GM21528 (cell line): ENCODE data around the gene IREB2.

ENCODE experiments used
- ATAC-seq: cut with Tn5 transposase; IDR thresholded peaks from one replicate; pipeline ENCODE4 v1.9.1; 2021; ENCODE audit warnings: mild to moderate bottlenecking, moderate library complexity; ENCODE audit not compliant: unreplicated experiment, low FRiP score

Gene IREB2

DNA sequence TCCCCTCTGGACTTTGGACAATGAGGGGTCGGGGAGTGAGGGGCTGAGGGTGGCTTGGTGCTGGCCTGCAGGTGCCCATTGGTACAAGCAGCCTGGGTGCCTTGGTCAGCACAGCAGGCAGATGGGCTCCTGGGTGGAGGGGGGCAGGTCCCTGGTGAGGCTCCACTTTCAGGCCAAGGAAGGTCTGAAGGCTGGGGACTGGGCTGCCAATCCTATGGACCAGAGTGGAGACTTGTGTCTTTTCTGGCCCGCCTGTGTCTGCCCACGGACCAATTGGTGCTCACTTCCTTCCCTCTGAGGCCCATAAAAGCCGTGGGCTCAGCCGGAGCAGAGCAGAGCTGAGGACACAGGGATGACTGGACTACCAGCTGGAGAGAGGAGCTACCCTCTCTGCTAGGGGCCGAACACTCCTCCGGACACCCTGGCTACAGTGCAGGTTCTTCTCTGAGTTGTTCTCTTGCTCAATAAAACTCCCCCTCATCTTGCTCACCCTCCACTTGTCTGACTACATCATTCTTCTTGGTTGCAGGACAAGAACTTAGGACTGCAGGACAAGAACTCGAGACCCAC, 31.9 kb upstream of the IREB2 start:
- no peak for ATAC-seq

- no peak for ATAC-seq
These were observed 30.2 kb upstream of the IREB2 start for GRCh38 chr15:78407608-78408354.

GRCh38 chr15:78408355-78408640, 29.7 kb upstream of the IREB2 start:
- ATAC-seq: no peak

DNA sequence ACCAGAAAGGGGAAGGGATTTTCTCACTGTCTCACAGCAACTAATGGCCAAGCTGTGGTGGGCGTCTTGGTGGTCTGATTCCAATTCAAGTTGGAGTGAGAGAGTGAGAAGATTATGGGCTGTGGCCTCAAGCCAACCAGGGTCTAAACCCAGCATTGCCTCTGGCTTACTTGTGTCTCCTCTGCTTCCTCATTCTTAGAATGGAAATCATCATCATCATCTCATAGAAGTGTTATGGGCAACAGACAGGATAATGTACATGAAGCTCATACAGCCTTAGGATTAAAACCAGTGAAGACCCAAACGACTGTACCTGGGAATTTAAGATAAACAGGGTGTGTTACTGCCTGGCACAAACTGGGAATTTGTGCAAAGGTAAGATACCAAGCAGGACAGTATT, 29.1 kb upstream of the IREB2 start:
- no peak for ATAC-seq

DNA sequence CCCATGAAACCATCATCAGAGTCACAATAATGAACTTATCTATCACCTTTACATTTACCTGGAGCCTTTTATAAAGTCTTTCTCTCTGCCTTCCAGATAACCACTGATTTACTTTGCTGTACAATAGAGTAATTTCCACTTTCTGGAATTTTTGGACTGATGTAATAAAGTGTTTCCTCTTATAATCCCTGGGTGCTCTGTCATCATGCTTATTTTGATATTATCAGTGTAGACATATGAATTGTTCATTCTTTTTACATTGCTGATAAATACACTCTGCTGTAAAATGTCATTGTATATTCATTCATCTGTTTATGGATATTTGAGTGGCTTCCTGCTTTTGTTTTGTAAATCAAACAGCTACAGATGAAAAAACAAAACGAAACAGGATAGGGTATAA, 27.0 kb upstream of the IREB2 start:
- ATAC-seq: no peak

DNA sequence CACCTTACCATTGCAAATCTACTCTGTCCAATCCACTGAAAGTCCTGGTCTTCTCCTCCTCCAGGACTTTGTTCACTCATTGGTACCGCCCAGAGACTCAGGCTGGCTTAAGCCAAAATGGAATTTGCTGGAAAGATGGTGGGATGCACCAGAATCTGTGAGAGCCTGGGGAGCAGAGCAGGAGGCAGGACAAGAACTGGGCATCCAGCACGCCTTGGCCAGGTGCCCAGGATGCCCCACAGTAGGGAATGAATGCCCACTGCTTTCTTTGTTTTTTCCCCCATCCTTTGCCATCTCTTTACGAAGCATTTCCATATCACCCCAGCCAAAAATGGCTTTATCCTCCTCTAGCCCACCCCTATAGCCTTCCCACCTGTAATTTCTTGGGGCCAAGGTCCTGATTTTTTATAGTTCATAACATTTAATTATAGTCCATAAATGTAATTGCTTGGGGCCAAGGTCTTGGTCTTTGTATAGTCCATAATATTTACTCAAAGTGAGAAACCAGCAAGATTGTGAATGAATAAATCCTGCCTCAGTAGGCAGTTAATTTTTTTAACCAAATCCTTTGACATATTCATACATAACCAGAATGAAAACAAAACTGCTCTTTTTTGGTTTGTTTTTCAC, 23.3 kb upstream of the IREB2 start:
- ATAC-seq: no peak

GRCh38 chr15:78415284-78415683, 22.7 kb upstream of the IREB2 start:
- ATAC-seq: no peak

DNA sequence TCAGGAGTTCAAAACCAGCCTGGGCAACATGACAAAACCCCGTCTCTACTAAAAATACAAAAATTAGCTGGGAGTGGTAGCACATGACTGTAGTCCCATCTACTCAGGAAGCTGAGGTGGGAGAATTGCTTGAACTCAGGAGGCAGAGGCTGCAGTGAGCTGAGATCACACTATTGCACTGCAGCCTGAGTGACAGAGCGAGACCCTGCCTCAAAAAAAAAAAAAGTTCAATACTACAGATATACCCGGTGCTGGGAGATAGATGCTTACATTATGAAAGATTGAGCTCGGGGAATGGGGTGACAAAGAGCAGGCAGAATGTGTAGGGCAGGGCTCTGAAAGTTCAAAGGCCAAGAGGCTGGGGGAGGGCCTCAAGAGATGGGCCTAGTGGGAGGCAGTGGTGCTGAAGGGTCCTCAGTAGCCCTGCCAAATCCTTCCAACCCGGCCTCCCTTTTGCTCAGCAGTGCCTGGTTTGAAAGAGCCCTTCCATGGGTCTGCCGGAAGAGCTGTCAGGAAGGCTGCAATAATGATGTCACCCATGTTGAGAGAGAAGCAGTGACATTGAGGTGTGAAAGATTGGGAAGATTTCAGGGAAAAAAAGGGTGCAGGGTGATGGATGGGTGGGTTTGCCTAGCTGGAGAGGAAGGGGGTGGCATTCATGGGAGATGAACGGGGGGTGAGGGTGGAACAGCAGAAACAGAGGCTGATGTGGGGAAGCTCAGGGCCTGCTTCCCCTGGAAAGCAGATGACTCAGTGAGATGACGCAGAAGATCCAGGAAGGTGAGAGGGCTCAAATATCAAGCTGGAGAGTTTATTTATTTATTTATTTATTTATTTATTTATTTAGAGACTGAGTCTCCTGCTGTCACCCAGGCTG, 20.0 kb upstream of the IREB2 start:
- no peak for ATAC-seq

DNA sequence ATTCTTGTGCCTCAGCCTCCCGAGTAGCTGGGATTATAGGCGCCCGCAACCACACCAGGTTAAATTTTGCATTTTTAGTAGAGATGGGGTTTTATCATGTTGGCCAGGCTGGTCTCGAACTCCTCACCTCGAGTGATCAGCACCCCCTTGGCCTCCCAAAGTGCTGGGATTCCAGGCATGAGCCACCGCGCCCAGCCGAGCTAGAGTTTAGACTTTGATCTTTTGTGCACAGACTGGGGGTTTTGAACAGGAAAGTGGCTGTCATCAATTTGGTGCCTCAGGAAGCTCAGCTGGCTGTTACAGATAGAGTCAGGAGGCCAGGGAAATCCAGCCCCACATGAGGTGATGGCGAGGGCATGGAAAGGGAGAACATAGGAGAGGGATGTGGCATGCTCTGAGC, 19.3 kb upstream of the IREB2 start:
- ATAC-seq: no peak

- no peak for ATAC-seq
These were observed 18.6 kb upstream of the IREB2 start for GRCh38 chr15:78419367-78419766.

DNA sequence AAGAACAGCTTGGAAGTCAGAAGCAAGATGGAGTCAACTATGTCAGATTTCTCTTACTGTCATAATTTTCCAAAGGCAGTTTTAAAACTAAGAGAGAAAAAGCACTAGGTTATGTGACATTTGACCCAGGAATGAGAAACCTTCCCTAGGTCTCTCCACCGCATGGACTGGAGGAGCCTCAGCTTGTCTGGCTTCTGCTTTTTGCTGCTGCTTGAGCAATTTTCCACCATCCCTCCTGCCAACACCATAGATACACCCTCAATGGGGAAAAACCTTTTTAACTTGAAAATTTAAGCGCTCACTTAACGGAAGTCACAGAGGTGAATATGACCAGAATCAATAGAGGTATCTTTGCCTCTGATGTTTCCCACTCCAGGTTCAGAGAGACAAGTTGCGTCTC, 17.8 kb upstream of the IREB2 start:
- no peak for ATAC-seq

GRCh38 chr15:78420766-78421165, 17.2 kb upstream of the IREB2 start:
- no peak for ATAC-seq

GRCh38 chr15:78421238-78421965, 16.6 kb upstream of the IREB2 start:
- ATAC-seq: no peak

DNA sequence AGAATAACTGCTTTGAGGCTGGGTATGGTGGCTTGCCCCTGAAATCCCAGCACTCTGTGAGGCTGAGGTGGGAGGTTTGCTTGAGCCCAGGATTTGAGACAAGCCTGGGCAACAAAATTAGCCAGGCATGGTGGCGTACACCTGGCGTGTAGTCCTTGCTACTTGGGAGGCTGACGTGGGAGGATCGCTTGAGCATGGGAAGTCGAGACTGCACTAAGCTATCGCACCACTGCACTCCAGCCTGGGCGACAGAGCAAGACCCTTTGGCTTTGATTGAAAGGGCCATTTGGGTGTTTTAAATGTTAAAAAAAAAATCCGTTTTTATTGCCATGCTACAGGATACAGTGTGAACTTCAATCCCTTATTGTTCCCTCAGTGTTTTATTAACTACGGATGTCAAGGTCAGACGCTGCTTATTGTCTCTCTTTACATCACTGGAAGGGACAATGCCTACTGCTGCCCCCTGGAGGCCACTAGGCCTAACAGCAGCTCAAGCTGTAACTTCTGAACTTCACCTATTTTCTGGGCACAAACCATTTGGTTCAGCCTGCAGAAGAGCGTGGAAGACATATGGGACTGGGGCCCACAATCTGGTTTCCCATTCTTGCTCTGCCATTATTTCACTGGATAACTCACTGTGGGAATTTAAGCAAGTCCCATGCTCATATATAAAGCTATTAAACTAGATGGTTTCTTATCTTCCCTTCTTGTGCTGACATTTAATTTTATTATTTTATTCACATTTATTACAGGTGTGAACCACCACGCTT, 15.3 kb upstream of the IREB2 start:
- no peak for ATAC-seq

DNA sequence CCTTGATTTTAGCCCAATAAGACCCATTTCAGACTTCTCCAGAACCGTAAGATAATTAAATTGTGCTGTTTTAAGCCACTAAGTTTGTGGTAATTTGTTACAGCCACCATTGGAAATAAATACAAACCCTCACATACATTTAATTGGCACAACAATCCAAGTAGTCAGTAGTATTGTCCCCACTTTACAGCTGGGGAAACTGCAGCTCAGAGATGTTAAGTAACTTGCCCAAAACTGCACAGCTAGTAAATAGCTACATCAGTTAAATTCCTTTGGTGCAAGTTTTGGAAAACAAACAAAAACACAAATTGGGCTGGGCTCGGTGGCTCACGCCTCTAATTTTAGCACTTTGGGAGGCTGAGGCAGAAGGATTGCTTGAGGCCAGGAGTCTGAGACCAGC, 13.3 kb upstream of the IREB2 start:
- no peak for ATAC-seq

GRCh38 chr15:78425643-78426042, 12.4 kb upstream of the IREB2 start:
- ATAC-seq: no peak

DNA sequence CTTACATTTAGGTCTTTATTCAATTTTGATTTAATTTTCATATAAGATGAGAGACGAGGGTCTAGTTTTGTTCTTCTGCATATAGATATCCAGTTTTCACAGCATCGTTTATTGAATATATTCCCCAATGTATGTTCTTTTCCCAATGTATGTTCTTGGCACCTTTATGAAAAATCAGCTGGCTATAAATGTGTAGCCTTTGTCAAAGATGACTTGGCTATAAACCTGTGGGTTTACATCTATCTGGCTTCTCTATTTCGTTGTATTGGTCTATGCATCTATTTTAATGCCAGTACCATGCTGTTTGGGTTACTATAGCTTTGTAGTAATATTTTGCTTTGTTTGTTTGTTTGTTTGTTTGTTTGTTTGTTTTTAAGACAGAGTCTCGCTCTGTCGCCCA, 11.7 kb upstream of the IREB2 start:
- no peak for ATAC-seq

DNA sequence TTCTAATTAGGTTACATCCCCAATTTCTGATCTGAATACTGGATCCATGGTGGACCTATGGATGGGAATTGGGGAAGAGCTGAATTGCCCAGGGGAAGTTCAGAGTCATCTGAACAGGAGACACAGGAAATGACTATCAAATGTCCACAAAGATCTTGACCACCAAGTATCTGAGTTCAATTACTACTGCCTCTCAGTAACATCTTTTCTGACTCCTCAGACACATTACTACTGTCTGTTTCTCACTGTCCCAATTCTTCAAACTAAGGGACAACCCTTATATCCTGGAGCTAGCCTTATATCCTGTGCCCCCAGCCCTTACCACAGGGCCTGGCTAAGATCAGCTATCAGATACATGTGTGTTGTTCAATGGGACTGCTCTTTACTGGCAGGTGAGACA, 10.1 kb upstream of the IREB2 start:
- no peak for ATAC-seq

- no peak for ATAC-seq
These were observed 8.5 kb upstream of the IREB2 start for GRCh38 chr15:78429477-78429876.

GRCh38 chr15:78431955-78432354, 6.1 kb upstream of the IREB2 start:
- ATAC-seq: no peak
